H1 (cell line): ENCODE results near the gene DACH2. TPM values are rescaled to one million over a fixed set of nuclear protein-coding genes. Genes with fewer than 3 reads are reported as not detected.

Experiments used
- CTCF ChIA-PET: fragments of 300-600 bp; sonication (Branson Sonifier 250); formaldehyde crosslinking; loops from one replicate; lab custom pipeline; 2021; ENCODE audit not compliant: partially characterized antibody; lab: Charles Lee
- POLR2A ChIA-PET: fragments of 300-600 bp; sonication (Branson Sonifier 250); formaldehyde crosslinking; loops from one replicate; lab custom pipeline; 2021; ENCODE audit warnings: inconsistent platforms; ENCODE audit not compliant: partially characterized antibody; lab: Charles Lee
- DNase-seq, 2 experiments: peaks; one replicate each; pipeline versions ENCODE4 v3.0.0 to v3.0.0-alpha.2; 2010 to 2022; ENCODE audit warnings: low spot score in 2 of 2, low read depth in 1 of 2, mixed read lengths in 1 of 2
- FAIRE-seq: peaks from 2 replicates; lab custom pipeline; 2011; peaks lifted over from hg19 to GRCh38; lab: Jason Lieb, UNC
- H2AFZ ChIP-seq: 2 replicates; pipeline ENCODE4 v1.8.1; 2012; ENCODE audit warnings: low read length, inconsistent platforms
- H2AK5ac ChIP-seq: 2 replicates; pipeline ENCODE4 v1.6.1; 2013; ENCODE audit warnings: low read depth, low read length
- H2BK120ac ChIP-seq: replicated peaks from 2 replicates; pipeline ENCODE3; 2013; ENCODE audit warnings: low read depth, low read length, inconsistent platforms
- H2BK12ac ChIP-seq: 2 replicates; pipeline ENCODE4 v1.6.1; 2013; ENCODE audit warnings: low read depth, low read length
- H2BK15ac ChIP-seq: 2 replicates; pipeline ENCODE4 v1.6.1; 2013; ENCODE audit warnings: low read length
- H2BK20ac ChIP-seq: 2 replicates; pipeline ENCODE4 v1.6.1; 2013; ENCODE audit warnings: low read length
- H2BK5ac ChIP-seq: 2 replicates; pipeline ENCODE4 v1.6.1; 2013; ENCODE audit warnings: low read depth, low read length
- H3K14ac ChIP-seq: 2 replicates; pipeline ENCODE4 v1.6.1; 2013; ENCODE audit warnings: inconsistent platforms; ENCODE audit not compliant: insufficient read length
- H3K18ac ChIP-seq: 2 replicates; pipeline ENCODE4 v1.6.1; 2013; ENCODE audit warnings: low read length; ENCODE audit errors: extremely low read depth
- H3K23ac ChIP-seq: 2 replicates; pipeline ENCODE4 v1.6.1; 2013; ENCODE audit warnings: inconsistent platforms; ENCODE audit not compliant: insufficient read length
- H3K23me2 ChIP-seq: 2 replicates; pipeline ENCODE4 v1.6.1; 2013; ENCODE audit warnings: low read depth, low read length
- H3K27ac ChIP-seq: 2 replicates; pipeline ENCODE4 v1.6.1; 2011; ENCODE audit warnings: low read depth, low read length, inconsistent platforms
- H3K27me3 ChIP-seq, 4 experiments: replicated peaks in 1 of 4; 1 replicate in 1 of 4; 2 replicates in 3 of 4; pipeline versions ENCODE4 v1.6.1 to v1.8.1; 2011 to 2013; ENCODE audit warnings: low read length in 3 of 4, mild to moderate bottlenecking in 3 of 4, inconsistent platforms in 2 of 4, mixed read lengths in 2 of 4, moderate library complexity in 1 of 4; ENCODE audit not compliant: control insufficient read depth in 3 of 4, insufficient read depth in 3 of 4; ENCODE audit errors: extremely low read depth in 1 of 4
- H3K36me3 ChIP-seq, 4 experiments: 2 replicates each; pipeline versions ENCODE4 v1.6.1 to v1.8.1; 2011 to 2013; ENCODE audit warnings: mild to moderate bottlenecking in 4 of 4, low read length in 3 of 4, moderate library complexity in 2 of 4, control low read depth in 1 of 4, inconsistent platforms in 1 of 4; ENCODE audit not compliant: insufficient read depth in 4 of 4, control insufficient read depth in 2 of 4
- H3K4ac ChIP-seq: replicated peaks from 2 replicates; pipeline ENCODE3; 2013; ENCODE audit warnings: low read length, low read depth, mixed read lengths, inconsistent platforms; ENCODE audit not compliant: insufficient read length
- H3K4me1 ChIP-seq, 4 experiments: replicated peaks in 1 of 4; 1 replicate in 1 of 4; 2 replicates in 3 of 4; pipeline versions ENCODE4 v1.6.1 to v1.8.1; 2011 to 2013; ENCODE audit warnings: low read length in 3 of 4, inconsistent platforms in 2 of 4, mixed read lengths in 1 of 4; ENCODE audit not compliant: insufficient read depth in 4 of 4, control insufficient read depth in 3 of 4
- H3K4me2 ChIP-seq, 2 experiments: 2 replicates each; pipeline versions ENCODE4 v1.6.1 to v1.8.1; 2011 to 2013; ENCODE audit warnings: low read depth in 2 of 2, low read length in 2 of 2, control low read depth in 1 of 2, inconsistent platforms in 1 of 2, mild to moderate bottlenecking in 1 of 2; ENCODE audit not compliant: insufficient read depth in 1 of 2
- H3K4me3 ChIP-seq, 4 experiments: fragments of 200-600, 300-600 bp in 1 of 4; sonication (generic), shearing (Covaris generic), sonication (Bioruptor Twin) in 1 of 4; 2 replicates each; pipeline versions ENCODE4 v1.5.1 to v1.8.1; 2011 to 2016; ENCODE audit warnings: low read length in 4 of 4, low read depth in 3 of 4, control low read depth in 2 of 4, inconsistent platforms in 2 of 4, mild to moderate bottlenecking in 2 of 4, mixed read lengths in 1 of 4, moderate library complexity in 1 of 4; ENCODE audit not compliant: insufficient read depth in 2 of 4; ENCODE audit errors: extremely low read depth in 1 of 4
- H3K56ac ChIP-seq: replicated peaks from 2 replicates; pipeline ENCODE3; 2013; ENCODE audit warnings: low read depth, mild to moderate bottlenecking, mixed read lengths, low read length, inconsistent platforms; ENCODE audit not compliant: insufficient read length
- H3K79me1 ChIP-seq: 2 replicates; pipeline ENCODE4 v1.6.1; 2013; ENCODE audit warnings: low read depth, low read length, control low read depth
- H3K79me2 ChIP-seq, 2 experiments: 2 replicates each; pipeline versions ENCODE4 v1.6.1 to v1.8.1; 2012 to 2013; ENCODE audit warnings: low read length in 2 of 2, mild to moderate bottlenecking in 2 of 2, inconsistent platforms in 1 of 2; ENCODE audit not compliant: insufficient read depth in 2 of 2, control insufficient read depth in 1 of 2
- H3K9ac ChIP-seq, 4 experiments: replicated peaks in 1 of 4; 1 replicate in 1 of 4; 2 replicates in 3 of 4; pipeline versions ENCODE4 v1.6.1 to v1.8.1; 2011 to 2013; ENCODE audit warnings: low read depth in 3 of 4, low read length in 3 of 4, control low read depth in 2 of 4, mild to moderate bottlenecking in 2 of 4, moderate library complexity in 2 of 4, inconsistent platforms in 1 of 4; ENCODE audit errors: extremely low read depth in 1 of 4
- H3K9me3 ChIP-seq, 2 experiments: 2 replicates each; pipeline versions ENCODE4 v1.6.1 to v1.8.1; 2012 to 2013; ENCODE audit warnings: mild to moderate bottlenecking in 2 of 2, moderate library complexity in 2 of 2, control low read depth in 1 of 2, inconsistent platforms in 1 of 2, low read depth in 1 of 2, low read length in 1 of 2, mixed read lengths in 1 of 2; ENCODE audit not compliant: insufficient read depth in 2 of 2
- H4K20me1 ChIP-seq, 2 experiments: replicated peaks in 1 of 2; 2 replicates each; pipeline versions ENCODE3 to v1.8.1; 2011 to 2013; ENCODE audit warnings: inconsistent platforms in 2 of 2, low read length in 2 of 2, mild to moderate bottlenecking in 1 of 2; ENCODE audit not compliant: insufficient read depth in 2 of 2, control insufficient read depth in 1 of 2
- H4K5ac ChIP-seq: 2 replicates; pipeline ENCODE4 v1.6.1; 2013; ENCODE audit warnings: low read length, low read depth, mixed read lengths, inconsistent platforms; ENCODE audit not compliant: insufficient read length
- H4K8ac ChIP-seq: 2 replicates; pipeline ENCODE4 v1.8.0; 2013; ENCODE audit warnings: mild to moderate bottlenecking, moderate library complexity, low read length, inconsistent platforms; ENCODE audit not compliant: insufficient read depth; ENCODE audit errors: extremely low read depth
- H4K91ac ChIP-seq: replicated peaks from 2 replicates; pipeline ENCODE3; 2013; ENCODE audit warnings: low read length, mixed read lengths, inconsistent platforms; ENCODE audit not compliant: insufficient read length
- BACH1 ChIP-seq: IDR thresholded peaks from 2 replicates; pipeline ENCODE4 v1.6.1; 2012; ENCODE audit warnings: low read length, improper control_type of control experiment
- CHD2 ChIP-seq: IDR thresholded peaks from 2 replicates; pipeline ENCODE4 v1.6.1; 2012; ENCODE audit warnings: low read length, improper control_type of control experiment
- CREB1 ChIP-seq: IDR thresholded peaks from 2 replicates; pipeline ENCODE4 v1.6.1; 2012; ENCODE audit warnings: inconsistent platforms
- KDM4A ChIP-seq: IDR thresholded peaks from one replicate; pipeline ENCODE4 v1.7.1; 2012; ENCODE audit warnings: low read depth, mild to moderate bottlenecking, moderate library complexity, low read length, inconsistent platforms; ENCODE audit not compliant: severe bottlenecking
- POLR2A ChIP-seq, 2 experiments: IDR thresholded peaks; 1 replicate in 1 of 2; 2 replicates in 1 of 2; pipeline ENCODE4 v1.6.1; 2011; ENCODE audit warnings: low read depth in 2 of 2, low read length in 2 of 2, mild to moderate bottlenecking in 2 of 2; ENCODE audit errors: control extremely low read depth in 1 of 2
- SRF ChIP-seq: IDR thresholded peaks from 2 replicates; pipeline ENCODE4 v1.6.1; 2011; ENCODE audit warnings: mild to moderate bottlenecking, low read depth, low read length, moderate library complexity
- TCF12 ChIP-seq: IDR thresholded peaks from 2 replicates; pipeline ENCODE4 v1.6.1; 2011; ENCODE audit warnings: low read depth, mild to moderate bottlenecking, low read length
- WGBS, 2 experiments: shearing (Covaris generic) in 1 of 2; methylation state at CpG; one replicate each; pipeline versions ENCODE4 v1.1.6 to v1.1.7; 2013 to 2015; ENCODE audit warnings: low lambda C conversion rate in 2 of 2, mixed read lengths in 2 of 2, inconsistent platforms in 1 of 2, low coverage in 1 of 2, missing lambda C conversion rate in 1 of 2; ENCODE audit not compliant: insufficient replicate concordance in 2 of 2, insufficient coverage in 1 of 2, insufficient read length in 1 of 2; ENCODE audit errors: extremely low coverage in 1 of 2, missing lambda C conversion rate in 1 of 2; 5-methylcytosine and 5-hydroxymethylcytosine counted together
- polyA plus RNA-seq, 7 experiments: library from polyadenylated mRNA; depleted of rRNA in 3 of 7; stranded (reverse) in 5 of 7; unstranded in 2 of 7; fragments of >200 nt in 5 of 7; fragments of 200-250 nt in 2 of 7; gene quantifications; 1 replicate in 5 of 7; 2 replicates in 1 of 7; 4 replicates in 1 of 7; pipeline versions ENCODE4 v1.2.1 to v1.2.3, GENCODE V29; 2011 to 2013; ENCODE audit warnings: missing spikeins in 2 of 7, mixed read lengths in 2 of 7
- total RNA-seq: library from RNA; stranded (reverse); fragmentation: NEBNext Ultra II Directional; extraction: Animal tissue kit (Norgen Biotek cat#: 25700); gene quantifications from 2 replicates; pipeline ENCODE4 v1.2.1, GENCODE V29; 2021
- TF ChIP-seq, protein P1 (sequence below): IDR thresholded peaks from 2 replicates; pipeline ENCODE4 v1.6.1; 2011; ENCODE audit warnings: low read length, improper control_type of control experiment
- TF ChIP-seq, protein P2 (sequence below), 3 experiments: IDR thresholded peaks; 1 replicate in 2 of 3; 2 replicates in 1 of 3; pipeline versions ENCODE4 v1.5.1 to v1.6.1; 2011; ENCODE audit warnings: low read length in 3 of 3, mild to moderate bottlenecking in 3 of 3, inconsistent platforms in 2 of 3, low read depth in 1 of 3, moderate library complexity in 1 of 3; ENCODE audit not compliant: insufficient read depth in 1 of 3; ENCODE audit errors: control extremely low read depth in 1 of 3

The DACH2 gene
- total and polyA plus RNA-seq, 2 of the 8 experiments (the other 6 are each of a cell fraction or from before 2014, with no cell fraction given), result 1.0 to 1.8 TPM

DNA sequence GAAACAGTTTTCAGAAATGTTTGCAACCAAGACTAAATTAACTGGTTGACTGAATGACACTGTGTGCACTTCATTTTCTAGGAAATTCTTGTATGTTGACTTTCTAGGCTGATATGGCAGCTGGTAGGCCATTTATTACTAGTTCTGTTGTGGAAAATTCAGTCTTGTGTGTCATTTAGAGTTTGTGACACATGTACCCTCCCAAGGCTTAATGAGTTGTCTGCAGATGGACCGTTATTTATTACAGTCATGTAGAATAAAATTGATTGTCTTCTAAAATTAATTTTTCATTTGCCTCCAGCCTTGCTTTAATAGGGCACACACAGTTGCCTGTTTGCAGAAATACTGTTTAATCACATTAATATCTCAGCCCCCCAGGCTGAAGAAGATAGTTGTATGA, 30.7 kb downstream of the DACH2 start:
- WGBS, 2 experiments, result 72% methylated on average over 1 of the region's 1 CpG; no CpG with 5 or more reads in 1 of the 2 experiments
- Histone ChIP-seq H3K56ac (no peak overlapping the region), H3K14ac (no peak overlapping the region), H3K27me3 (no peaks in the 10 kb centered on the region), H2AK5ac (no peak overlapping the region), H2BK15ac (no peak overlapping the region), H4K91ac (no peak overlapping the region), H3K79me2 (no peaks in the 10 kb centered on the region), H3K79me1 (no peaks in the 10 kb centered on the region), H3K18ac (no peak overlapping the region), H4K20me1 (no peaks in the 10 kb centered on the region), H3K4me1 (no peaks in the 10 kb centered on the region), H2BK20ac (no peak overlapping the region), H4K8ac (no peak overlapping the region), H3K27ac (no peak overlapping the region), H3K9ac (no peak overlapping the region), H3K23ac (no peak overlapping the region), H2BK5ac (no peak overlapping the region), H3K9me3 (no peaks in the 10 kb centered on the region)
- FAIRE-seq, result no peak
- POLR2A ChIA-PET, result no interaction called here
- TF ChIP-seq CHD2 (no peak), BACH1 (no peak), POLR2A (IDR thresholded peaks at IDR 0.05; ENCODE audit: control extremely low read depth in 1 of 2, low read depth in 2 of 2, low read length in 2 of 2) (no peak), CREB1 (no peak), SRF (no peak), TCF12 (no peak), KDM4A (no peak)
- TF ChIP-seq, protein P1, sequence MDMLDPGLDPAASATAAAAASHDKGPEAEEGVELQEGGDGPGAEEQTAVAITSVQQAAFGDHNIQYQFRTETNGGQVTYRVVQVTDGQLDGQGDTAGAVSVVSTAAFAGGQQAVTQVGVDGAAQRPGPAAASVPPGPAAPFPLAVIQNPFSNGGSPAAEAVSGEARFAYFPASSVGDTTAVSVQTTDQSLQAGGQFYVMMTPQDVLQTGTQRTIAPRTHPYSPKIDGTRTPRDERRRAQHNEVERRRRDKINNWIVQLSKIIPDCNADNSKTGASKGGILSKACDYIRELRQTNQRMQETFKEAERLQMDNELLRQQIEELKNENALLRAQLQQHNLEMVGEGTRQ, result no peak
- TF ChIP-seq, protein P2, sequence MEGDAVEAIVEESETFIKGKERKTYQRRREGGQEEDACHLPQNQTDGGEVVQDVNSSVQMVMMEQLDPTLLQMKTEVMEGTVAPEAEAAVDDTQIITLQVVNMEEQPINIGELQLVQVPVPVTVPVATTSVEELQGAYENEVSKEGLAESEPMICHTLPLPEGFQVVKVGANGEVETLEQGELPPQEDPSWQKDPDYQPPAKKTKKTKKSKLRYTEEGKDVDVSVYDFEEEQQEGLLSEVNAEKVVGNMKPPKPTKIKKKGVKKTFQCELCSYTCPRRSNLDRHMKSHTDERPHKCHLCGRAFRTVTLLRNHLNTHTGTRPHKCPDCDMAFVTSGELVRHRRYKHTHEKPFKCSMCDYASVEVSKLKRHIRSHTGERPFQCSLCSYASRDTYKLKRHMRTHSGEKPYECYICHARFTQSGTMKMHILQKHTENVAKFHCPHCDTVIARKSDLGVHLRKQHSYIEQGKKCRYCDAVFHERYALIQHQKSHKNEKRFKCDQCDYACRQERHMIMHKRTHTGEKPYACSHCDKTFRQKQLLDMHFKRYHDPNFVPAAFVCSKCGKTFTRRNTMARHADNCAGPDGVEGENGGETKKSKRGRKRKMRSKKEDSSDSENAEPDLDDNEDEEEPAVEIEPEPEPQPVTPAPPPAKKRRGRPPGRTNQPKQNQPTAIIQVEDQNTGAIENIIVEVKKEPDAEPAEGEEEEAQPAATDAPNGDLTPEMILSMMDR (IDR thresholded peaks at IDR 0.05; ENCODE audit: control extremely low read depth in 1 of 3, insufficient read depth in 1 of 3, low read depth in 1 of 3, low read length in 3 of 3), result no peak
- TF ChIP-seq, all 59 proteins: peak for 0
- Histone ChIP-seq H3K4ac (no peak overlapping the region), H2AFZ (no peak overlapping the region), H2BK12ac (no peak overlapping the region), H3K23me2 (no peaks in the 10 kb centered on the region), H3K4me3 (no peak overlapping the region), H3K36me3 (no peaks in the 10 kb centered on the region), H3K4me2 (no peak overlapping the region), H4K5ac (no peak overlapping the region), H2BK120ac (no peak overlapping the region)
- no peak for DNase-seq
- CTCF ChIA-PET, result interaction anchor here (1.7 kb wide), 1 partner anchor 8 kb away, joined by 5 read pairs; no protein-coding TSS in a partner anchor
